Left forelimb (tissue), 1 donor: ENCODE data around the gene MCOLN3.
"Not testable (repeated sequence)": the region's sequence is repeated elsewhere in the genome, so short reads cannot be mapped to it uniquely, and the experiment has no call there.

Experiments used
- DNase-seq: peaks from one replicate; pipeline ENCODE4 v3.0.0-alpha.2; 2018; ENCODE audit warnings: low spot score

The MCOLN3 gene

GRCh38 chr1:84991097-84991920, 57.0 kb downstream of the MCOLN3 start:
- no peak for DNase-seq

DNA sequence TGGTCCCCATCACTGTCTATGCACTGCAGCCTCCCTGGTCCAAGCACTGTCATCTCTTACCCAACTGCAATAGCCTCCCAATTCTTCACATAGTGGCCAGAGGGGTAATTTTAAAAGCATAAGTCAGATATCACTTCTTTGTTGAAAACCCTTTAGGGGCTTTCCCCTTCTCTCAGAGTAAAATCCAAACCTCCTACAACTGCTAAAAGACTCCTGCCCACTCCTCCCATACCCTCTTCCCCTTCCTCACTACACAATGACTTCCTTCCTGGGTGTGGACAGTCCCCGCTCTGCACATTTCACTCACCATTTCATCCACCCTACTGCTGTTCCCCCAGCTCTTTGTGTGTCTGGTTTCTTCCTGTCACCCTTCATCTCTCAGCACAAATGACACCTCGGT, 59.7 kb downstream of the MCOLN3 start:
- no peak for DNase-seq

GRCh38 chr1:84986561-84986960, 61.7 kb downstream of the MCOLN3 start:
- not testable (repeated sequence) for DNase-seq

GRCh38 chr1:84985365-84985764, 62.9 kb downstream of the MCOLN3 start:
- DNase-seq: no peak

DNA sequence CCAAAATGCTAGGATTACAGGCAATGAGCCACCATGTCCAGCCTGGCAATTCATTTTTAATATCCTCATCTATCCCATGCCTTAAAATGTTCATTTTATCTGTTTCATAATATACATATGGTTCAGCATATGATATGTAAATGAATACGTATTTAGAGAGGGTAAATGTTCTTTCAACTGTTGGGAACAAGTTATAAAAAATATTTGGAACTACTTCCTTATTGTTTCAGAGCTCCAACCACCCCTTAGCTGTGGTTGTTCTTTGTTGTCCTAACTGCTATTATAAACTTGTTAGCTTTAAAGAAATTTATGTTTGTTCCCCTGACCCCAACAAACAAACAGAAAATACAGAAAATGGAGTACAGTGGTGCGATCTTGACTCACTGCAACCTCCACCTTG, 65.9 kb downstream of the MCOLN3 start:
- no peak for DNase-seq

DNA sequence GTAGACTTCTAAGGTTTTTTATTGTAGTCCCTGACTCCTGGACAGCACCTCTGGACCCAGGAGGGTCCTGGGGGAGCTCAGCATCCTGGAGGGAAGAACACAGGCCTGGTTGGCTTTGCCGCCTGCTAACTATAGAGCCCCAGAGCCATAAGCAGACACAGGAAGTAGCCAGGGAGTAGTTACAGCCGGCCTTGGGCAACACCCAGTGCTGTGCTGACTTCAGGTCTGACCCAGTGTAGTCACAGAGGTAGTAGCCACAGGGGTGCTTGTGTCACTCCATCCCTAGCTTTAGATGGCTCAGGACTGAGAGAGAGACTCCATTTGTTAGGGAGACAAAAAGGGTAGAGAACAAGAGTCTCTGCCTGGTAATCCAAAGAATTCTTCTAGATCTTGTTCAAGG, 73.3 kb downstream of the MCOLN3 start:
- DNase-seq: no peak

DNA sequence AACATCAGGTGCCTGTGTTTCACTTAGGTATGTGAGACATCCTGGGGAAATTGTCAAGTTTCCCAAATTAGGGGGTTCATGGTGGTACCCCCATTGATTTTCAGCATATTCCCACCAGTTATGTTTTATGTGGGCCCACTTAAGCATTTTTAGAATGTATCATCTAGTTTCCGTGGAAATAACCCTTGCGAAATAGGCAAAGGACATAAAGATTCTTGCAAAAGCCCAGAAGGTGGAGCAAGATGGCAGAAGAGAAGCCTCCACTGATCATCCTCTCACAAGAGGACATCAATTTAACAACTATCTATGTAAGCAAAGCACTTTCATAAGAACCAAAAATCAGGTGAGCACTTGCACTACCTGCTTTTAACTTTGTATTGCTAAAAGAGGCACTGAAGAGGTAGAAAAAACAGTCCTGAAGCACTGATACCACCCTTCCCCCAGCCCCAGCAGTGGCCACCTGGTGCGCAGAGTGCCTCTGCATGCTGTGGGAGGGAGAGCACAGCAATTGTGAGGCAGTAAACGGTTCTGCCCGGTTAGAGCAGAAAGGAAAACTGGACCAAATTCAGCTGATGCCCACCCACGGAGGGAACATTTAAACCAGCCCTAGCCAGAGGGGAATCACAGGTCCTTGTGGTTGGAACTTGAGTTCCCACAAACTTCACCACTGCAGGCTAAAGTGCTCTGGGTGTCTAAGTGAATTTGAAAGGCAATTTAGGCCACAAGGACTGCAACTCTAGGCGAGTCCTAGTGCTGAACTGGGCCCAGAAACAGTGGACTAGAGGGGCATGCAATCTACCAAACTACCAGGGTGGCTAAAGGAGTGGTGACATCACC, 74.6 kb downstream of the MCOLN3 start:
- no peak for DNase-seq

DNA sequence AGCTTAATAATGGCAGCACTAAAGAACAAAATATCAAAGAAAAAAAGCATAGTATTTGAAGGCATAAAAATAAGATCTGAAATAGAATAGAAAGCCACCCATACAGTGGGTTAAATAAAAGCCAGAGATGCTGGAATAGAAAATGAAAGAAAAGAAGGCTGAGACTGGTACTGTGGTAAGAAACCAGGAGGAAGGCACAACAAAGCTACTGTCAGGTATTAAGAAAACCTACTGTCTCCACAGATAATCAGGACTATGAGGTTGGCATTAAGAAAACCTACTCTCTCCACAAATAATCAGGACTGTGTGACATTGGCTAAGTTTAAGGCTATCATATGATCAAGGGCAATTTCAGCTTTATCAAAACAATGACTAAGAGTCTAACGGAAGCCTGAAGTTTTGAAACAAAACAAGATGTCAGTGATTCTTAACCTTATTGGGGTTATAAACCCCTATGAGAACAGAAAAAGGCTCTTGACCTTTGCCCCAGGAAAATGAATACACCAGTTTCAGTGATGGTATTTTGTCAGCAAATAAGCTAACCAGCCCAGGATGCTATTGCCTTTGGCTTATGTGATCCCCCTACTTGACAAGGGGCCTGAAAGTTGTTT, 75.8 kb downstream of the MCOLN3 start:
- DNase-seq: no peak

DNA sequence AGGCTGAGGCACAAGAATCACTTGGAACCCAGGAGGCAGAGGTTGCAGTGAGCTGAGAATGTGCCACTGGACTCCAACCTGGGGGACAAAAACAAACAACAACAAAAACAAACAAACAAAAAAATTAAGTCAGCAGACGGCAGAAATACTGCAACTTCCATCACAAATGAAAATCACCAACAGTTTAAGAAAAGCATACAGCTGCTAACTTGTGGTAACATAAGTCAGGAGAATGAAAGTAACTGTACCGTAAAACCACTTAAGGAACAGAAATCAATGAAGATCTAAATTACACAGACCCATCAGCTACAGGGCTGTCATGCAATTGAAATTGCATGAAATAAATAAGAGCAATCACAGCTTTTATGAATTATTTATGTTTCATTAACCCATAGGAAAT, 76.3 kb downstream of the MCOLN3 start:
- DNase-seq: no peak

GRCh38 chr1:84969489-84970250, 78.6 kb downstream of the MCOLN3 start:
- DNase-seq: no peak

GRCh38 chr1:84968865-84969264, 79.4 kb downstream of the MCOLN3 start:
- no peak for DNase-seq

DNA sequence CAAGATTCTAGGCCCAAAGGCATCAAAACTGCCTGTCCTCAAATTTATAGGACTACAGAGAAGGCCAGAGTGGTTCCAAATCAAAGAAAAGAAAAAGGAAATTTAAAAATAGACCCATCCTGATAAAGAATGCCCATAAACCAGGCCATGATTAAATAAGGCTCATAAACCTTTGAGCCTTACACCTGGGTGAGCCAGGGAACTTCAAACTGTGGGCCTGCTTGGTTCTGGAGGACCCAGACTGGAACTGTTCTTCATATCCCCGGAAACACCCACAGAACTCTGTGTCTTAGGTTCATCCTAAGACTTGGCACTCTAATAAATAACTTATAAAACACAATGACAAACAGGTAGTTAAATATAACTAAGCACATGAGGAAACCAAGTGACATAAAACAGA, 80.2 kb downstream of the MCOLN3 start:
- DNase-seq: no peak
